Measurements from ENCODE around the gene ZNHIT6. TPM values are rescaled to one million over a fixed set of nuclear protein-coding genes. Genes with fewer than 3 reads are reported as not detected.

ZNHIT6 gene
- total and polyA plus RNA-seq, 2 of the 8 experiments (the other 6 are each of a cell fraction or from before 2014, with no cell fraction given), result 5.9 to 17.2 TPM

GRCh38 chr1:85660541-85660940 is 47.7 kb downstream of the ZNHIT6 start (continued):
- TF ChIP-seq, protein P1, sequence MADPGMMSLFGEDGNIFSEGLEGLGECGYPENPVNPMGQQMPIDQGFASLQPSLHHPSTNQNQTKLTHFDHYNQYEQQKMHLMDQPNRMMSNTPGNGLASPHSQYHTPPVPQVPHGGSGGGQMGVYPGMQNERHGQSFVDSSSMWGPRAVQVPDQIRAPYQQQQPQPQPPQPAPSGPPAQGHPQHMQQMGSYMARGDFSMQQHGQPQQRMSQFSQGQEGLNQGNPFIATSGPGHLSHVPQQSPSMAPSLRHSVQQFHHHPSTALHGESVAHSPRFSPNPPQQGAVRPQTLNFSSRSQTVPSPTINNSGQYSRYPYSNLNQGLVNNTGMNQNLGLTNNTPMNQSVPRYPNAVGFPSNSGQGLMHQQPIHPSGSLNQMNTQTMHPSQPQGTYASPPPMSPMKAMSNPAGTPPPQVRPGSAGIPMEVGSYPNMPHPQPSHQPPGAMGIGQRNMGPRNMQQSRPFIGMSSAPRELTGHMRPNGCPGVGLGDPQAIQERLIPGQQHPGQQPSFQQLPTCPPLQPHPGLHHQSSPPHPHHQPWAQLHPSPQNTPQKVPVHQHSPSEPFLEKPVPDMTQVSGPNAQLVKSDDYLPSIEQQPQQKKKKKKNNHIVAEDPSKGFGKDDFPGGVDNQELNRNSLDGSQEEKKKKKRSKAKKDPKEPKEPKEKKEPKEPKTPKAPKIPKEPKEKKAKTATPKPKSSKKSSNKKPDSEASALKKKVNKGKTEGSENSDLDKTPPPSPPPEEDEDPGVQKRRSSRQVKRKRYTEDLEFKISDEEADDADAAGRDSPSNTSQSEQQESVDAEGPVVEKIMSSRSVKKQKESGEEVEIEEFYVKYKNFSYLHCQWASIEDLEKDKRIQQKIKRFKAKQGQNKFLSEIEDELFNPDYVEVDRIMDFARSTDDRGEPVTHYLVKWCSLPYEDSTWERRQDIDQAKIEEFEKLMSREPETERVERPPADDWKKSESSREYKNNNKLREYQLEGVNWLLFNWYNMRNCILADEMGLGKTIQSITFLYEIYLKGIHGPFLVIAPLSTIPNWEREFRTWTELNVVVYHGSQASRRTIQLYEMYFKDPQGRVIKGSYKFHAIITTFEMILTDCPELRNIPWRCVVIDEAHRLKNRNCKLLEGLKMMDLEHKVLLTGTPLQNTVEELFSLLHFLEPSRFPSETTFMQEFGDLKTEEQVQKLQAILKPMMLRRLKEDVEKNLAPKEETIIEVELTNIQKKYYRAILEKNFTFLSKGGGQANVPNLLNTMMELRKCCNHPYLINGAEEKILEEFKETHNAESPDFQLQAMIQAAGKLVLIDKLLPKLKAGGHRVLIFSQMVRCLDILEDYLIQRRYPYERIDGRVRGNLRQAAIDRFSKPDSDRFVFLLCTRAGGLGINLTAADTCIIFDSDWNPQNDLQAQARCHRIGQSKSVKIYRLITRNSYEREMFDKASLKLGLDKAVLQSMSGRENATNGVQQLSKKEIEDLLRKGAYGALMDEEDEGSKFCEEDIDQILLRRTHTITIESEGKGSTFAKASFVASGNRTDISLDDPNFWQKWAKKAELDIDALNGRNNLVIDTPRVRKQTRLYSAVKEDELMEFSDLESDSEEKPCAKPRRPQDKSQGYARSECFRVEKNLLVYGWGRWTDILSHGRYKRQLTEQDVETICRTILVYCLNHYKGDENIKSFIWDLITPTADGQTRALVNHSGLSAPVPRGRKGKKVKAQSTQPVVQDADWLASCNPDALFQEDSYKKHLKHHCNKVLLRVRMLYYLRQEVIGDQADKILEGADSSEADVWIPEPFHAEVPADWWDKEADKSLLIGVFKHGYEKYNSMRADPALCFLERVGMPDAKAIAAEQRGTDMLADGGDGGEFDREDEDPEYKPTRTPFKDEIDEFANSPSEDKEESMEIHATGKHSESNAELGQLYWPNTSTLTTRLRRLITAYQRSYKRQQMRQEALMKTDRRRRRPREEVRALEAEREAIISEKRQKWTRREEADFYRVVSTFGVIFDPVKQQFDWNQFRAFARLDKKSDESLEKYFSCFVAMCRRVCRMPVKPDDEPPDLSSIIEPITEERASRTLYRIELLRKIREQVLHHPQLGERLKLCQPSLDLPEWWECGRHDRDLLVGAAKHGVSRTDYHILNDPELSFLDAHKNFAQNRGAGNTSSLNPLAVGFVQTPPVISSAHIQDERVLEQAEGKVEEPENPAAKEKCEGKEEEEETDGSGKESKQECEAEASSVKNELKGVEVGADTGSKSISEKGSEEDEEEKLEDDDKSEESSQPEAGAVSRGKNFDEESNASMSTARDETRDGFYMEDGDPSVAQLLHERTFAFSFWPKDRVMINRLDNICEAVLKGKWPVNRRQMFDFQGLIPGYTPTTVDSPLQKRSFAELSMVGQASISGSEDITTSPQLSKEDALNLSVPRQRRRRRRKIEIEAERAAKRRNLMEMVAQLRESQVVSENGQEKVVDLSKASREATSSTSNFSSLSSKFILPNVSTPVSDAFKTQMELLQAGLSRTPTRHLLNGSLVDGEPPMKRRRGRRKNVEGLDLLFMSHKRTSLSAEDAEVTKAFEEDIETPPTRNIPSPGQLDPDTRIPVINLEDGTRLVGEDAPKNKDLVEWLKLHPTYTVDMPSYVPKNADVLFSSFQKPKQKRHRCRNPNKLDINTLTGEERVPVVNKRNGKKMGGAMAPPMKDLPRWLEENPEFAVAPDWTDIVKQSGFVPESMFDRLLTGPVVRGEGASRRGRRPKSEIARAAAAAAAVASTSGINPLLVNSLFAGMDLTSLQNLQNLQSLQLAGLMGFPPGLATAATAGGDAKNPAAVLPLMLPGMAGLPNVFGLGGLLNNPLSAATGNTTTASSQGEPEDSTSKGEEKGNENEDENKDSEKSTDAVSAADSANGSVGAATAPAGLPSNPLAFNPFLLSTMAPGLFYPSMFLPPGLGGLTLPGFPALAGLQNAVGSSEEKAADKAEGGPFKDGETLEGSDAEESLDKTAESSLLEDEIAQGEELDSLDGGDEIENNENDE (IDR thresholded peaks at IDR 0.05; ENCODE audit: insufficient replicate concordance, low read length), result no peak
